8988T (cell line): ENCODE results near the gene SASH3.
"Not testable (repeated sequence)": the region's sequence is repeated elsewhere in the genome, so short reads cannot be mapped to it uniquely, and the experiment has no call there.

ENCODE experiments used
- DNase-seq: peaks from one replicate; pipeline ENCODE4 v3.0.0; 2011

The SASH3 gene

DNA sequence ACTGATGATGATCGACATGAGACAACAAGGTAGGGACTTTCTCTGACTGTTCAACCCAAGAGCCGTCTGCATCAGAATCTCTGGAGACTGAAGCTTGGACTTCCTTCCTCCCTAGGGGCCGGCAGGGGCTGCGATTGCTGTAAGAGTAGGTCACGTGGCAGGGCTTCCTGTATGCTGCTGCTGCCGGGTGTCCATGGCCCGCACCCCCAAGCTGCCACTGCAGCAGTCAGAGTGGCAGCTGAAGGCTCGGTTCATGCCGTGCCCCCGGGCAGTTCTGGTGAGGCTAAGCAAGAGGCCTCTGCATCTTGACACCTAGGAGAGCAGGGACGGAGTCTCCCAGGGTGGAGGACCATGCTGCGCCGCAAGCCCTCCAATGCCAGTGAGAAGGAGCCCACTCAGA lies at the start of gene SASH3:
Gene SASH3, plus strand, starts transcription at position 203 of the 400 bp plus-strand sequence. Its CDS starts 149 bp downstream, at position 352.
- DNase-seq = no peak

DNA sequence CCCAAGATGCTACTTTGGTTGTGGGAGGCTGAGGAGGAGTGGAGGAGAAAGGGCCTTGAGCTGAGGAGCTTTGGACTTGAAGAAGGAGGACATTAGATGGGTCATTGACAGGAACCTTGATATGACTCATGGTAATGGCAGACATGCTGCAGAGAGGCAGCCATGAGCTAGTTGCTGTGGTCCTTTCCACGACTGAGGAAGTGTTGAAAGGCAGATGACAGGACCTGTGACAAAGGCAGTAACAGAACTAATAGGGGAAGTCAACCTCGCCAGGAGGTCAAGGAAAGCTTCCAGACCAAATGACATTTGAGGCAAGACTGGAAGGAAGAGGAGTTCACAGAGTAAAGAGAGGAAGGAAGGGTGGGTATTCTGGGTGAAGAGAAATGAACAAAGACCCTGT lies 48.5 kb upstream of the SASH3 start:
- no peak for DNase-seq

DNA sequence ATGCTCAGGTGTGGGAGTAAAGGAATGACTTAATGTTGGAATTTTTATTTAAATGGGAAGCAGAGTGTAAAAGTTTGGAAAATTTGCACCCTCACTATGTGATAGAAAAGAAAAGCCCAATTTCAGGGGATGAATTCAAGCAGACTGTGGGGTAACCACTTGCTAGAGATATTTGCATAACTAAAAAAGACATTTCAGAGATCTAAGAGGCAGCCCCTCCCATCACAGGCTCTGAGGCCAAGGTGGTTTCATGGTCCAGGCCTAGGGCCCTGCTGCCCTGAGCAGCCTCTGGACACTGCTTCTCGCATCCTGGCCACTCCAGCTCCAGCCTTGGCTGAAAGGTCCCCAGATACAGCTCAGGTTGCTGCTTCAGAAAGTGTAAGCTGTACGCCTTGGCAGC lies 46.9 kb upstream of the SASH3 start:
- no peak for DNase-seq

DNA sequence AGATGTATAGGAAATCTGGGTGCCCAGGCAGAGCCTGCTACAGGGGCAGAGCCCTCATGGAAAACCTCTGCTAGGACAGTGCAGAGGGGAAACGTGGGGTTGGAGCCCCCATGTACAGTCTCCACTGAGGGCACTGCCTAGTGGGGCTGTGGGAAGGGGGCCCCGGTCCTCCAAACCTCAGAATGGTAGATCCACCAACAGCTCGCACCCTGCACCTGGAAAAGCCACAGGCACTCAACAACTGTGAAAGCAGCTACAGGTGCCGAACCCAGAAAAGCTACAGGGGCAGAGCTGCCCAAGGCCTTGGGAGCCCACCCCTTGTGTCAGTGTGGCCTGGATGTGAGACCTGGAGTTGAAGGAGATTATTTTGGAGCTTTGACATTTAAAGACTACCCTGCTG lies 46.4 kb upstream of the SASH3 start:
- DNase-seq = no peak

DNA sequence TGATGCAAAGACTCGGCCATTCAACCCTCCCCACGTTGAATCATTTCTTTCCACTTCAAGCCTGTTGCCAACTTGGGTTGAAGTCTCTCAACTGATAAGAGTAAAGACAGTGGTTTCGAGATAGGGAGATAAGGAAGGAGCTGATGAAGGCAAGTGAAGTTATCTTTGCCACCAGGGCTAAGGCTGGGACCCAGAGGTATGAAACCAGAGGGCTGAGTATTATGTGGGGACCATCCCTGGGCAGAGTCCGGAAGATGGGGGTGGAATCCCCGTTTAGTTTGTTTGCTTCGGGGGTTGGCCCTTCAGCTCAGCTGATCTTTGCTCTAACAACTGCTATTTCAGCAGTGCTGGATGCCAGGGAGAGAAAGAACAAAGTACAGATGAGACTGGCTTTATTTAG lies 43.3 kb upstream of the SASH3 start:
- no peak for DNase-seq

DNA sequence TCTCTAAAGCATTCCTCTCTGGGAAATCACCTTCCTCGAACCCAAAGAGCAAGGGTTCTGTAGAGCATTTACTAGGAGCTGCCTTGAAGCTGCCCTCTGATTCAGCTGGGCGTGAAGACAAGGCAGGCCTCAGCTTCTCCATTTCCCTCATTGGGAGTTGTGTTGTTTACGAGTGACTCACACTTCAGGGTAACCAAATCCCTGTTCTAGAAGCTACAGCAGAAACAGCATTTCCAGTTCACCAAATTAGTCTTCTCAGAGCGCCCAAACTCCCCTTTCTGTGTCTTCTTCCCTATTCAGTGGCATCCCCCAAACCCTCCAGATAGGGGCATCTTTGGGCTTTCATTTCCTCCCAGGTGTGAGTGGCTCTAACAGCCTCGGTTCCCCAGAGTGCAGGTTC lies 41.8 kb upstream of the SASH3 start:
- DNase-seq = no peak

DNA sequence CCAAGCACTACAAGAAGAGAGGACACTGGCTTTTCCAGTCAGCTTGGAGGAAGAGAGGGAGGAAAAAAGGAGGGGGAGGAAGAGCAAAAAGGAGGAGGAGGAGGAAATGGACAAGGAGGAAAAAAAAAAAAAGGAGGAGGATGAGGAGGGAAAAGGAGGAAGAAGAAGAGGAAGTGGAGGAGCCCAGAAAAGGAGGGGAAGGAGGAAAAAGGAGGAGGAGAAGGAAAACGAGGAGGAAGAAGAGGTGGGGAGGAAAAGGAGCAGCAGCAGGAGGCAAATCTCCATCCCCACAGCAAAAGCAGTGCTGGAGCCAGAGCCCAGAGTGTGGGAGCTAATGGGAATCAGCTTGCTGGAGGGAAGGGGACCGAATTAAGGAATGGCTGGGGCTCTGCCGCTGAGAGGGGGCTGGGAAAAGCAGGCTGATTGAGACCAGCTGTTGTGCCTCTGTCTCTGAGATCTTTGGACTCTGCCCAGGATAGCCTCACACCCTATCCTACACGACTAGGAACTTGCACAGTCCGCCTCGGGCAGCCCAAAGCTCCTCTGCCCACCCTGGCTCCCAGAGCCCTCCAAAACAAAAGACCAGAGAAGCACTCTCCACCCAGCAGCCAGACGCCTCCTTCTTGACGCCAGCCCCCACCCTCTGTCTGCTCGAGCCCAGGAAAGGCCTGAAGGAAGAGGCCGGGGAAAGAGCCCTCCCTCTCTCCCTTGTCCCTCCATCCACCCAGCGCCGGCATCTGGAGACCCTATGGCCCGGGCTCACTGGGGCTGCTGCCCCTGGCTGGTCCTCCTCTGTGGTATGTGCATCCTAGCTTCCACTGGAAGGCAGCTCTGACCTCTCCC lies 41.1 kb upstream of the SASH3 start, which contains the start of gene XPNPEP2:
Gene XPNPEP2, plus strand, starts transcription at position 514 of the 843 bp plus-strand sequence. Its CDS starts 235 bp downstream, at position 749.
- no peak for DNase-seq

DNA sequence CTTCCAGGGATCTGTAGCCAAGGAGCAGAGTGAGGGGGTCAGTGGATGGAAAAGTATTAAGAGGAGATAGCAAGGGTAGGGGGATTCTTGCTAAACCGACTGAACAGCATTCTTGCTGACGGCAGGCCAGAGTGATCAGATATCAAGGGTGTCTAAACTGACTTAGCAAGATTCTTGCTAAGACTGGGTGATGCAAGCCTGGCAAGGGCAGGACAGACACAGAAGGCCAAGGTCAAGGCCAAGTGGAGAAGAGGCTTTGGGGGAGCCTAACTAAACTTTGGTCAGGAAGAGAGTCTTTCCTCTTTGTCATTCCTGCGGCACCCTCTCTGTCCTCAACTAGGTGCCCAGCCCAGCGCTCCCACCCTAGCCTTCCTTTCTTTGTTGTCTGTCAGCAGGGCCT lies 40.2 kb upstream of the SASH3 start:
- DNase-seq = no peak

DNA sequence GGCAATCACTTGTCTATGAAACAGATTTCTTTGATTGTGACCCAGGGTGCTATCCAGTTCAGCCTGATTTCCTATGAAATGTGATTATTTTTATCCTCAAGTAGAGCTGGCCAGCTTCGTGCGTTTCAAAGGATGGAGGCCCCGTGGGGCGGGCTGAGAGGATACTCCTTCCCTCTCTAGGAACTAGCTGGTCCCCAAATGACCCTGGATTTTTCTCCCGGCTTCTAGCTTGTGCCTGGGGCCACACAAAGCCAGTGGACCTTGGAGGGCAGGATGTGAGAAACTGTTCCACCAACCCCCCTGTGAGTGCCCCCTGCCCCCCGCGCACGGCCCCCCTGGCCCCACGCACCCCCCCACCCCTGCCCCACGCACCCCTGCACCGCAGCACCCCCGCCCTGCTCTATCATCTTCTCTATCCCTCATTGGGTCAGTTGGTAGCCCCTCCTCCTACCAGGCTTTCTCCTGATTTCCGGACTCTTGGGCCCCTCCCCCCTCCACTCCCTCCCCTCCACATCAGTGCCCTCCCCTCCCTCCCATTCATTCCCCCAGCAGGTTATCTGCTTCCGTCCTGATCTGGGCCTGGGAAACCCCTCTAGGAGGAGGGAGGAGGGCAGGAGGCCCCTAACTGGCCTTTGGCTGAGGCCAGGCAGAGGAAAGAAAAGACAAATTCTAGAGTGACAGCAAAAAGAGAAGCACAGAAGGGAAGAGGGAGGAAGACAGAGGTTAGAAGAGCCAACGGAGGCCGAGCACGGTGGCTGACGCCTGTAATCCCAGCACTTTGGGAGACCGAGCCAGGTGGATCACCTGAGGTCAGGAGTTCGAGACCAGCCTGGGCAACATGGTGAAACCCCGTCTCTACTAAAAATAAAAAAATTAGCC lies 37.6 kb upstream of the SASH3 start:
- DNase-seq = no peak

DNA sequence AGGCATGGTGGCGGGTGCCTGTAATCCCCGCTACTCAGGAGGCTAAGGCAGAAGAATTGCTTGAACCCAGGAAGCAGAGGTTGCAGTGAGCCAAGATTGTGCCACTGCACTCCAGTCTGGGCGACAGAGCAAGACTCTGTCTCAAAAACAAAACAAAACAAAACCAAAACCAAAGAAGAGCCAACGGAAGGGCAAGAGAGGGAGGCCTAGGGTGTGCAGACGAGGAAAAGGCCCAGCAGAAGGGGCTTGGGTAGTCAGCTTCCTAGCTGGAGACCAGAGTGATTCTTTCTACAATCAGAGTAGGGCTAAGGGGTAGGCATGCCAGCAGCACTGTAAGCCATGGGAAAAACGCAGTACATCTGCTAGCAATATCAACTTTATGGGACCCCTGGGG lies 37.0 kb upstream of the SASH3 start:
- DNase-seq = not testable (repeated sequence)

DNA sequence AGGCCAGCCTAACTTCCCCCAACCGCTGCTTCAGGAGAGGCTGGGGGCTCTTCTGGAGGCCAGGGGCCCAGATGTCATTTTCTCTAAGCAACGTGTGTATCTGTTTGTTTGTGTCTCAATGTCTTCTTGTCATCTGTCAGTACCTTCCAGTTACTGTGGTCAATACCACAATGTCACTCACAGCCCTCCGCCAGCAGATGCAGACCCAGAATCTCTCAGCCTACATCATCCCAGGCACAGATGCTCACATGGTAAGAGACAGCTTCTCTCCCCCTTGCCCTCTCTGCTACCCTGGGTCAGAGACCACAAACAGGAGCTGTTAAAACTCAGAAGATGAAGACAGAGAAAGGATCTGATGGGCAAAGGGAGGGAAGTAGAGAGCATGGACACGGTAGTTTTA lies 35.9 kb upstream of the SASH3 start:
- no peak for DNase-seq

DNA sequence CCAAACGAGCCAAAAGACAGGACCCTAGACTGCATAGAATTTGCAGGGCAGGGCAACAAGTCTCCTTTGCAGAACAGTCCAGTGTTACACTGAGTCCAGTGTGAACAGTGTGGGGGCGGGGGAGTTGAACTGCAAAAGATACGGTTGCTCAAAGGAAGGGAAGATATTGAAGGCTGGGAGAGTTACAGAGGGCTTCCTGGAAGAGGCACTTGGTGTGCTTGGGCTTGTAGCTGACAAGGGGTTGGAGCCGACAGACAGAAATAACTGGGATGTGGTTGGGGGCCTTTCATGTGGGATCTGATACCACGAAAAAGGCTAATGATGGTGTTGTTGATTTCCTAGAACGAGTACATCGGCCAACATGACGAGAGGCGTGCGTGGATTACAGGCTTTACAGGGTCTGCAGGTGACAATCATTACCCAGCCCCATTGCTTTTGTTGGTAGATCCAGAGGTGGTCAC lies 34.9 kb upstream of the SASH3 start:
- no peak for DNase-seq

DNA sequence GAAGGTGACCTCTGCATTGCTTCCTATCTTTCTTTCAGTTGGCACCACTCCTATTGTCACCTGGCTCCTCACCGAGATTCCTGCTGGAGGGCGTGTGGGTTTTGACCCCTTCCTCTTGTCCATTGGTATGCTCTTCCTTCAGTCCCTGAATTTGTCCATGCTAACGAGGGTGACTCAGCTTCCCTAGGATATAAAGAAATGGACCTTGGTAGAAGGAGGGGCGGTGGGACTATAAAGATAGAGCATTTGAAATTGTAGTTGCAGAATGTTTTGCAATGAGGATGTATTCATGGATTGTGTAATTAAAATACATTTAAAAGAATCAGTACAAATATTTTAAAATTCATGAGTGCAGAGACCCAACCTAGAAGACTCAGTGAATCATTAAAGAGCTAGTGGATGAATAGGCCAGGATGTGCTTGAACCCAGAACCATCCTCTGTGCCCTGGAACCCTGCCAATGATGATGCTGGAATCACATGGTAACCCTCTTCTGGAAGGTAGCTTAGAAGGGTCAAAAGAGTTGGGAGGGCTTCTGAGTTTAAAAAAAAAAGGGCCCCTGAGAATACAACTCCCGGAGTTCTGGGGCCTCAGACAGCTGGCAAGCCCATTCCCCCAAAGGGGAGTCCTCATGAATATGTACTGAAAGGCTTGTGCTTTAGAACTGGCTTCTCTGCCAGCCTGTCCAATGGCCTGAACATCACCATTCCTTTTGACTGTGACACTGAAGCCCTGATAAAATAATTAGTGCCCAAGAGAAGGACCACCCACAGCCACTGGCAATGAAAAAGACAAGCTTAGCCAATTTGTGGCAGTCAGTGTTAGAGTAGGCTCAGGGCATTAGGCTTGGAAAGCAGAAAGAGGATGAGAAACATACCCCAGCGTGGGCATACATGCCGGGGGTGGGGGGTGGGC lies 32.9 kb upstream of the SASH3 start:
- DNase-seq = no peak

DNA sequence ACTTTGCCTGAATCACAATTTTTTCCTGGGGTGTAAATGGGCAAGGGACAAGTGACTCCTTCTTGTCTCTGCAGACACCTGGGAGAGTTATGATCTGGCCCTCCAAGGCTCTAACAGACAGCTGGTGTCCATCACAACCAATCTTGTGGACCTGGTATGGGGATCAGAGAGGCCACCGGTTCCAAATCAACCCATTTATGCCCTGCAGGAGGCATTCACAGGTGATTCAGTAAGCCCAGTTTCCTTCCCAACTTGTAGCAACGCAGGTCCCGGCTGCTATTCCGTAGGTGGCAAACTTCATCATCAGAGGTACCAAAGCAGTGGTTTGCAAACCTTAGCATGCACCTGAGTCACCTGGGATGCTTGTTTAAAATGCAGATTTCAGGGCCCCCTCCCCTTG lies 32.2 kb upstream of the SASH3 start:
- no peak for DNase-seq

DNA sequence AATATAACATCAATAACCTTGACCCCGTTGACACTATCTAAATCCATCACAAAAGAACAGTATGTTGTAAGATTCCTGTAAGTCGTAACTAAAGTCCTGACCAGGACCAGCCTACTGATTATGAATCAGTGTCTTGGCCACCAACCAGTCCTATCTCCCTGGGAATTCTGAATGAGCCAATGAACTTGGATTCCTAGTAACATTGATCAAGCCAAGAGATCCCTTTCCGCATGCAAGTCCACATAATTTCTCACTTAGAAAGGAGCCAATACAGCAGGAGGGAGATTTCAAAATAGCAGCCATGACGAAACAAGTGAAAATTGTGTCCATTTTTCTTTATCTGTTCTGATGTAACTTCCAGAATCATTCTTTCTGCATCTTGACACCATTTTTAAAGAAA lies 31.4 kb upstream of the SASH3 start:
- no peak for DNase-seq

DNA sequence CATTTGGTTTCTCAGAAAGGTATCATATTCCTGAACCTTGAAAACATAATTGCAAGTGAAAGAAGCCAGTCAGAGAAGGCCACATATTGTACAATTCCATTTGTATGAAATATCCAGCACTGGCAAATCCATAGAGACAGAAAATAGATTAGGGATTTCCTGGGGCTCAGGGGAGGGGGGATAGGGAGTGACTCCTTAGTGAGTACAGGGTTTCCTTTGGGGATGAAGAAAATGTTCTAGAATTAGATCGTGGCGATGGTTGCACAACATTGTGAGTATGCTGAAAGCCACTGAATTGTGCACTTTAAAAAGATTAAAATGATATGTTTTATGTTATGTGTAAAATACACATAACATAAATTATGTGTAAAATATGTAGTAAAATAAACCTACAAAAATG lies 30.7 kb upstream of the SASH3 start:
- no peak for DNase-seq

DNA sequence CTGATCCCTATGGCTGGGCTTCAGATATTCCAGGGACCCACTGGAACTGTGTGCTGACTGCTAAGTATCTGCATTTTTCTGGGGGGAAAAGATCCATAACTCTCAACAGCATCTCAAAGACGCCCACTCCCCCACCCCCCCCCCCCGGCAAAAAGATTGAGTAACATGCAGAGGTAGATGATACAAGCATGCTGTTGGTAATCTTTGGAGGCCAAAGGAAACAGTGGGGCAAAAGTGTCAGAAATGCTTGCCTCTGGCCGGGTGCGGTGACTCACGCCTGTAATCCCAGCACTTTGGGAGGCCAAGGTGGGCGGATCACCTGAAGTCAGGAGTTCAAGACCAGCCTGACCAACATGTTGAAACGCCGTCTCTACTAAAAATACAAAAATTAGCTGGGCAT lies 28.8 kb upstream of the SASH3 start:
- DNase-seq = no peak

DNA sequence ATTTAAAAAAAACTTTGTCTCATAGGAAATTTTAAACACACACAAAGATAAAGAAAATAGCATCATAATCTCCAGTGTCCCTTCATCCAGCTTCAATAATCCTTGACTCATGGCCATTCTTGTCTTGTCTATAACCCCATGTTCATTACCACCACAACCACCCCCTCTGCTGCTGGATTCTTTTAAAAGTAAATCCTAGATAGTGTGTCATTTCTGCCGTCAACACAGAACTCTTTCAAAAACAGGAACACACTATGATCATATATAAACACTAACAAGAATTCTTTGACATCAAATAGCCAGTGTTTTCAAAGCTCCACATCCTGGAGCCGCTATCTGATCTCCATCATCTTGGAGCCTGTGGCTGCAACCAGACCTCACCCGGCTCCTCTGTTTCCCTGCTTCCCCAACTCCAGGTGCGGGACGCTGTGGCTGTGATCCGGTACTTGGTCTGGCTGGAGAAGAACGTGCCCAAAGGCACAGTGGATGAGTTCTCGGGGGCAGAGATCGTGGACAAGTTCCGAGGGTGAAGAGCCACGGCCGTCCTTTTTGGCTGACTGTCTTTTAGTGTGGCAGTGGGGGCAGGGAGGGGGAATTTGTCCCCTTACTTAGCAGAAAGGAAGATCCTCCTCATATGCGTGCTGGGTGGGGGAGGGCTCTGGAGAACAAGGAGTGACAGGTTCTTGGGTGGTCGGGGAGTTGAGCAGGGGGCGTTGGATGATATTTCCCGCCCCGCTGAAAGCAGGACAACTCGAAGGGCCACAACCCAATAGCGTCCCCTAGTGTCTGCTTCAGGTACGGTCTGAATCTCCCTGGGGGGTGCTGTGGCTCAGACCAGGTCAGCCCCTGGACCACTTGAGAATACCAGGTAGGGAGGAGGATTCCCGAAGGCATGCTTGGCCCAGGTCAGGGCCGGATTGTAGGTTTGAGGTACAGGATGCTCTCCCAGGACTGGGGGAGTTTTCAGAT lies 25.4 kb upstream of the SASH3 start:
- DNase-seq = no peak

DNA sequence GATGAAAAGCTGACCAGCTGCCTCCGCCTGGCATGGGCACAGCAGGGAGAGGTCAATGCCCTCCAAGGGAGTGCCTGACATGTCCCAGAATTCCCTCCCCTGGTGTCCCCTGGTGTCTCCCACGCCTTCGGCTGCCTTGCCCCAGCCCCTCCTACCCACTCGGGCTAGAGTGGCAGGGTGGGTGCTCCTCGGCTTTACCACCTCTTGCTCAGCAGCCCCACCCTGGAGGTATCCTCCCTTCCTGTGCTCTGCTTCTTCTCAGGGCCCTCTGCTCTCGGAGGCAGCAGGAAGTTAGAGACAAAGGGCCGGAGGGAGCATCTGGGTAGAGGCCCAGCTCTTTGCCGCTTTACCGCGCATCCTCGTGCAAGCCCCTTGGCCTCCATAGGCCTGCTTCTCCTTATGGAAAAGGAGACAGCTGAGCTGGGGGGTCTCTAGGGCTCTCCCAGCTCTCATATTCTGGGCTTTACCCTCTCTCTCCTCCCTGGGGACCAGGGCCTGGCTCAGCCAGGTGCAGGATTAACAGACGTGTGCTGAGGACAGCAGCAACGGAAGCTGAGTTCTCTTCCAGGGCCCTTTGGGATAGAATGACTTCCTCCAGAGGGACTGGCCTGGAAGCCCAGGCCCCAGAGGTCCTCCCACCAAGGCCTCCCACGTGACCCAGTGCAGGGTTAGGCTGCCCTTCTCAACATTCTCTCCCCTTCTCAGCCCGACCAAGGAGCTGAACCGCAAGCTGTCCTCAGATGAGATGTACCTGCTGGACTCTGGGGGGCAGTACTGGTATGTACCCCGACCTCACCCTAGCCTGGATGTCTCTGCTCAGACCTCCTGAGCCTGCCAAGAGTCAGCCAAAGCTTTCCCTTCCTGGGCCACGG lies 23.7 kb upstream of the SASH3 start:
- DNase-seq = no peak

DNA sequence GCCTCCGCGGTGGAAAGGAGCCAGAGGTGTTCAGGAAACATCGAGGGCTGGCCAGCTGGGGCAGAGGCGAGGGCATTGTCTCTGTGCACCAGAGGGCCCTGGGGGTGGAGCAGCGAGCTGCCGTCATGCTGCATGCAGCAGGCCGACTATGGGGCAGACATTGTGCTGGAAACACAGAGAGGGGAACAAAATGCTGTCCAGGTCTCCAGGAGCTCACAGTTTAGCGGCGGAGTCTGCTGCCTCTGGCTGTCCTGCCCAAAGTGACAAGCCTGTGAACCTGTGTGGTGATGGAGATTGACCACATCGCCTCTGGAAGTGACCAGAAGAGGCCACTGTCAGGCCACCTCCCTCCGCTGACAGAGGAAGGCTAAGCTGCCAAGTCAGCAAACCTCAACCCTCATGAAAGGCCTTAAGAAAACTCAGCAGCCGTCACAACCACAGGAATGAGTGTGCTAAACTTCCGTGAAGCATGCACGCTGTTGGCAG lies 20.1 kb upstream of the SASH3 start:
- no peak for DNase-seq
